HG02798 (cell line): ENCODE results near the gene RBMX.

Experiments
- ATAC-seq: cut with Tn5 transposase; IDR thresholded peaks from one replicate; pipeline ENCODE4 v1.9.1; 2021; ENCODE audit warnings: mild to moderate bottlenecking; ENCODE audit not compliant: unreplicated experiment, poor library complexity

The RBMX gene

GRCh38 chrX:136850441-136851175 is 29.9 kb downstream of the RBMX start:
- no peak for ATAC-seq

- ATAC-seq: no peak
These were observed 31.1 kb downstream of the RBMX start for GRCh38 chrX:136849395-136849794.

DNA sequence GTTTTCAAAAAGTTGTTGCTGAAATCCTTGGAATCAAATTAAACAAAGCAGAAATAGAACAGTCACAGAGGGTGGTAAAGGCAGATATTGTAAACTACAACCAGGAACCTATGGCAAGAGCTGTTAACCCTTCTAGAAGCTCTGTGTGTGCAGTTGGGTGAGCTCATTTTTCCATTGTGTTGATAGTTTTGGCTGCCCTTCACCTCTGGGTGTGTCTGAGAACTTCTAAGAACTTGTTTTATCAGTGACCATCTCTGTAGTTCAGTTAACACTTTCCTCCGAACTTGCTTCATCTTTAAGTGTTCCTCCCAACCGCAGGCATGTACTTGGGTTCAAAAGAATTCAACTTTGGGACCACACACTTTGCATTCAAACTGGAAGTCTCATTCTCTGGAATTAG is 32.7 kb downstream of the RBMX start:
- ATAC-seq: no peak

- ATAC-seq: no peak
These were observed 41.3 kb downstream of the RBMX start for GRCh38 chrX:136839196-136839595.

DNA sequence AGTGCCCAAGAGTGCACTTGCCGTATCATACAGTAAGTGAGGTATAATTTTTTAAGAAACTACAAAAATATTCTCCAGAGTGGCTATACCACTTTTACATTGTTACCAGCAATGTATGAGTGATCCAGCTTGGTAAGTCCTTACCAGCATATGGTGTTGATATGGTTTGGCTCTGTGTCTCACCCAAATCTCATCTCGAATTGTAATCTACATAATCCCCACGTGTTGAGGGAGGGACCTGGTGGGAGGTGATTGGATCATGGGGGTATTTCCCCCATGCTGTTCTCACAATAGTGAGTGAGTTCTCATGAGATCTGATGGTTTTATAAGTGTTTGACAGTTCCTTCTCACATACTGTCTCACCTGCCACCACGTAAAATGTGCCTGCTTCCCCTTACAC is 44.8 kb downstream of the RBMX start:
- no peak for ATAC-seq

- ATAC-seq: no peak
These were observed 51.1 kb downstream of the RBMX start for GRCh38 chrX:136829413-136829812.

- no peak for ATAC-seq
These were observed 51.7 kb downstream of the RBMX start for GRCh38 chrX:136828830-136829229.

DNA sequence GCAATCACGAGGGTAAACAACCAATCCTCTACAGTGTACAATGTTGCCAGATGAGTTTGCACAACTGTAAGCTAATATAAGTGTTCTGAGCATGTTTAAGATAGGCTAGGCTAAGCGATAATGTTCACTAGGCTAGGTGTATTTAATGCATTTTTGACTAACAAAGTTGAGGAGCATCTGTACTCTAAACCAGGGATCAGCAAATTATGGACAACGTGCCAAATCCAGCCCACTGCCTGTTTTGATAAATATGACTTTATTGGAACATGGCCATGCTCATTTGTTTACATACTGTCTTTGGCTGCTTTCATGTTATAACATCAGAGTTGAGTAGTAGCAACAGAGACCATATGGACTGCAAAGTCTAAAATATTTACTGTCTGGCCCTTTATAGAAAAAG is 53.5 kb downstream of the RBMX start:
- ATAC-seq: no peak

- ATAC-seq: no peak
These were observed 54.8 kb downstream of the RBMX start for GRCh38 chrX:136825771-136826170.
